MCF 10A (cell line): ENCODE measurements around the gene ZBTB48. TPM values are rescaled to one million over a fixed set of nuclear protein-coding genes. Genes with fewer than 3 reads are reported as not detected.

Source experiments
- BruUV-seq: library from RNA; stranded (reverse); fragments of 400-500 nt; replicated peaks from 2 replicates; lab custom pipeline; 2021; lab: Mats Ljungman, UMichigan
- CTCF ChIA-PET: fragments of 300-600 bp; sonication (Branson Sonifier 250); formaldehyde crosslinking; extraction: SDS; loops from one replicate; lab custom pipeline; 2021; ENCODE audit warnings: antibody characterized with exemption, inconsistent platforms; lab: Yijun Ruan, JAX
- POLR2A ChIA-PET: fragments of 300-600, 350-650 bp; sonication (Branson Sonifier 250); formaldehyde crosslinking; extraction: SDS; loops from one replicate; lab custom pipeline; 2020; ENCODE audit warnings: antibody characterized with exemption, inconsistent platforms; lab: Yijun Ruan, JAX
- DNase-seq: peaks from one replicate; pipeline ENCODE4 v3.0.0-alpha.2; 2018; ENCODE audit not compliant: unreplicated experiment
- H3K27ac Mint-ChIP-seq: one replicate; pipeline ENCODE4 v1.8.0; 2022; ENCODE audit warnings: mild to moderate bottlenecking, low read depth, mixed read lengths; ENCODE audit not compliant: unreplicated experiment
- H3K27me3 Mint-ChIP-seq: one replicate; pipeline ENCODE4 v1.8.0; 2022; ENCODE audit warnings: mixed read lengths; ENCODE audit not compliant: insufficient read depth, unreplicated experiment
- H3K36me3 Mint-ChIP-seq: one replicate; pipeline ENCODE4 v1.8.0; 2022; ENCODE audit warnings: mild to moderate bottlenecking, moderate library complexity, mixed read lengths; ENCODE audit not compliant: insufficient read depth, unreplicated experiment
- H3K4me1 Mint-ChIP-seq: one replicate; pipeline ENCODE4 v1.8.0; 2022; ENCODE audit warnings: mixed read lengths; ENCODE audit not compliant: insufficient read depth, unreplicated experiment
- H3K4me3 Mint-ChIP-seq: one replicate; pipeline ENCODE4 v1.8.0; 2022; ENCODE audit warnings: mild to moderate bottlenecking, moderate library complexity, mixed read lengths; ENCODE audit not compliant: unreplicated experiment
- H3K9me3 Mint-ChIP-seq: one replicate; pipeline ENCODE4 v1.8.0; 2022; ENCODE audit warnings: mixed read lengths; ENCODE audit not compliant: unreplicated experiment
- intact Hi-C: fragments of 100-400 bp; cut with micrococcal nuclease; formaldehyde crosslinking; loops from 2 replicates; pipeline ENCODE4 v1.14.1; 2022
- total RNA-seq: library from RNA; stranded (reverse); gene quantifications from 2 replicates; pipeline ENCODE4 v1.2.3, GENCODE V29; 2022
- TF ChIP-seq, protein P1 (sequence below): fragments of 200-600 bp; IDR thresholded peaks from one replicate; pipeline ENCODE4 v1.8.0; 2022; ENCODE audit warnings: antibody characterized with exemption, mild to moderate bottlenecking; ENCODE audit not compliant: unreplicated experiment

The ZBTB48 gene
- total RNA-seq, 1 experiment from 2014 or later = 40.6 TPM

DNA sequence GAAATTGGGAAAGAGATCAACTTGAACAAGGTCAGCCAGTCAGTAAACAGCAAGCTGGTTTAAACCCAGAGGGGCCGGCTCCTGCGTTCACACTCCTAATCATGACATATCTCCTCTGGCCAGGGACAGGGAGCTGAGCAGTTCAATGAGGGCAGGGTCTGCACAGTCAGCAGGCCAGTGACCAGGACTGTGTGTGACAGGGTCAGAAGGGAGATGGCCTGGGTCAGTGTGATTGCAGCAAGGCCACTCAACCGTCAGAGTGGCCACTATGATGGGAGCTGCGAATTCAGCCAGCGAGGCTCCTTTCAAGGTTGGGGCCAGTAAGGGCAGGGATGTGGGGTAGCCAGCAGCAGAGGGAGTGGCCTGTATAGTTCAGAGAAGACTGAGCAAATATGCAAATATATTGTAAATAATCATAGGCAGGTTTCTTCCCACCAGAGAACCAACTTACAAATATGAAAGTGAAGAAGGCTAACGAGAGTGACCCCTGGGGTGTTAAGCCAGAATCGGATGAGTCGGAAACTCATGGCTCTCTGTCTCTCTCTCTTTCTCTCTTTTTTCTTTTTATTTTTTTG, 45.5 kb upstream of the ZBTB48 start:
- intact Hi-C loops = no loop called here
- Mint-ChIP-seq H3K27me3 (no peaks in the 10 kb centered on the region), H3K36me3 (peaks cover 68% of the 10 kb centered on the region), H3K27ac (no peak overlapping the region), H3K9me3 (no peaks in the 10 kb centered on the region), H3K4me1 (no peaks in the 10 kb centered on the region), H3K4me3 (no peak overlapping the region)
- no peak for DNase-seq
- no TSS peak for BruUV-seq
- ChIA-PET POLR2A (interaction anchor here (0.7 kb wide), 1 partner anchor 85 kb away, joined by 3 read pairs; no protein-coding TSS in a partner anchor), CTCF (interaction anchor here (1.2 to 2.2 kb wide), 3 partner anchors 11 to 20 kb away, joined by 6 to 8 read pairs (median 6); partner anchors contain the start of genes NOL9 and TAS1R1)
- TF ChIP-seq, protein P1, sequence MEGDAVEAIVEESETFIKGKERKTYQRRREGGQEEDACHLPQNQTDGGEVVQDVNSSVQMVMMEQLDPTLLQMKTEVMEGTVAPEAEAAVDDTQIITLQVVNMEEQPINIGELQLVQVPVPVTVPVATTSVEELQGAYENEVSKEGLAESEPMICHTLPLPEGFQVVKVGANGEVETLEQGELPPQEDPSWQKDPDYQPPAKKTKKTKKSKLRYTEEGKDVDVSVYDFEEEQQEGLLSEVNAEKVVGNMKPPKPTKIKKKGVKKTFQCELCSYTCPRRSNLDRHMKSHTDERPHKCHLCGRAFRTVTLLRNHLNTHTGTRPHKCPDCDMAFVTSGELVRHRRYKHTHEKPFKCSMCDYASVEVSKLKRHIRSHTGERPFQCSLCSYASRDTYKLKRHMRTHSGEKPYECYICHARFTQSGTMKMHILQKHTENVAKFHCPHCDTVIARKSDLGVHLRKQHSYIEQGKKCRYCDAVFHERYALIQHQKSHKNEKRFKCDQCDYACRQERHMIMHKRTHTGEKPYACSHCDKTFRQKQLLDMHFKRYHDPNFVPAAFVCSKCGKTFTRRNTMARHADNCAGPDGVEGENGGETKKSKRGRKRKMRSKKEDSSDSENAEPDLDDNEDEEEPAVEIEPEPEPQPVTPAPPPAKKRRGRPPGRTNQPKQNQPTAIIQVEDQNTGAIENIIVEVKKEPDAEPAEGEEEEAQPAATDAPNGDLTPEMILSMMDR = no peak

DNA sequence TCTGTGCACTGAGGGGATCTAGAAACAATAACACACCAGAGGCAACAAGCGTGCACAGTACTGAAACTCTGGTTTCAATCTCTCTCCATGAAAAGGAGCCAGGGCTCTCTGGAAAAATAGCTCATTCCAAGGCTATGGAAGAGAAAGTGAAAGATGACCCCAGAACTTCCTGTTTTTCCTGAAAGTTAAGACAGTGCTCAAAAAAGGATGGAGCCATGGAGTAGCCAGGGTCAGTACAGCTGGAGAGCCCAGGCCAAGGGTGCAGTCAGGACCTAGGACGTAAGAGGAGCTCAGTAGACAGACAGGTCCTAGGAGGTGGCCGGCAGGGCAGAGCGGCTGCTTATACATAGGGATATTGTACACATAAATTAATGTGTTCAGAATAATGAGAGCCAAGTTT, 44.6 kb upstream of the ZBTB48 start:
- DNase-seq = no peak
- Mint-ChIP-seq H3K27me3 (no peaks in the 10 kb centered on the region), H3K9me3 (no peaks in the 10 kb centered on the region), H3K4me3 (no peak overlapping the region), H3K4me1 (no peaks in the 10 kb centered on the region), H3K27ac (no peak overlapping the region), H3K36me3 (peaks cover 66% of the 10 kb centered on the region)
- intact Hi-C loops = no loop called here
- BruUV-seq = no TSS peak
- POLR2A ChIA-PET = interaction anchor here (0.7 kb wide), 1 partner anchor 67 kb away, joined by 4 read pairs; no protein-coding TSS in a partner anchor
- CTCF ChIA-PET = interaction anchor here (1.2 to 3.1 kb wide), 4 partner anchors 12 to 19 kb away, joined by 6 to 17 read pairs (median 7); partner anchors contain the start of genes NOL9 and TAS1R1
- TF ChIP-seq, protein P1 = no peak

DNA sequence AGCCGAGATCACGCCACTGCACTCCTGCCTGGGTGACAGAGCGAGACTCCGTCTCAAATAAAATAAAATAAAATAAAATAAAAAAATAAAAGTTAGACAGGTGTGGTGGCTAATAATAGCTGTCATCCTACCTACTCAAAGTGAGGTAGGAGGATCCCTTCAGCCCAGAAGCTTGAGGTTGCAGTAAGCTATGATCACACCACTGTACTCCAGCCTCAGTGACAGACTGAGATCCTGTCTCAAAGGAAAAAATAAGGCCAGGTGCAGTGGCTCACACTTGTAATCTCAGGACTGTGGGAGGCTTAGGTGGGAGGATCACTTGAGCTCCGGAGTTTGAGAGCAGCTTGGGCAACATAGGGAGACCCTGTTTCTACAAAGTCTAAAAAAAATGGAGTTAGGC, 43.5 kb upstream of the ZBTB48 start:
- no TSS peak for BruUV-seq
- ChIA-PET POLR2A (interaction anchor here (0.6 kb wide), 1 partner anchor 247 kb away, joined by 3 read pairs; no protein-coding TSS in a partner anchor), CTCF (interaction anchor here (1.0 to 3.1 kb wide), 3 partner anchors 15 to 35 kb away, joined by 3 to 17 read pairs (median 4); partner anchors contain the start of gene NOL9)
- Mint-ChIP-seq H3K27me3 (no peaks in the 10 kb centered on the region), H3K4me3 (no peak overlapping the region), H3K4me1 (no peaks in the 10 kb centered on the region), H3K36me3 (peaks cover 68% of the 10 kb centered on the region), H3K9me3 (no peaks in the 10 kb centered on the region), H3K27ac (no peak overlapping the region)
- no peak for DNase-seq
- intact Hi-C loops = no loop called here
- TF ChIP-seq, protein P1 = no peak

DNA sequence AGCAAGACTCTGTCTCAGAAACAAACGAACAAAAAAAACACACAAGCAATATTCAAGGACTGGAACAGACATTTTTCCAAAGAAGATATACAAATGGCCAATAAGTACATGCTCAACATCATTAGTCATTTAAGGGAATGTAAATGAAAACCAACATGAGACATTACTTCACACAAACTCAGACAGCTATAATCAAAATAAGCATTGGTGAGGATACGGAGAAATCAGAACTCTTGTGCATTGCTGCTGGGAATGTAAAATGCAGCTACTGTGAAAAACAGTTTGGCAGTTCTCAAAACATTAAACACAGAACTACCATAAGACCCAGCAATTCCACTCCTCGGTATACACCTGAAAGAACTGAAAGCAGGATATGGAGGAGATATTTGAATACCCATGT, 40.8 kb upstream of the ZBTB48 start:
- POLR2A ChIA-PET = interaction anchor here (0.8 to 0.9 kb wide), 2 partner anchors 16 to 46 kb away, joined by 3 to 4 read pairs; no protein-coding TSS in a partner anchor
- TF ChIP-seq, protein P1 = no peak
- intact Hi-C loops = no loop called here
- no peak for DNase-seq
- no peak overlapping the region for H3K27ac Mint-ChIP-seq
- CTCF ChIA-PET = interaction anchor here (0.7 to 2.5 kb wide), 4 partner anchors 15 to 38 kb away, joined by 3 to 12 read pairs (median 4); partner anchors contain the start of genes NOL9 and TAS1R1
- no peaks in the 10 kb centered on the region for H3K4me1 Mint-ChIP-seq
- BruUV-seq = no TSS peak
- H3K27me3 Mint-ChIP-seq = no peaks in the 10 kb centered on the region
- no peak overlapping the region for H3K4me3 Mint-ChIP-seq
- H3K36me3 Mint-ChIP-seq = peaks cover 64% of the 10 kb centered on the region
- no peaks in the 10 kb centered on the region for H3K9me3 Mint-ChIP-seq
